CMK (cell line): ENCODE results near the gene TRMO.
"Not testable (repeated sequence)": the region's sequence is repeated elsewhere in the genome, so short reads cannot be mapped to it uniquely, and the experiment has no call there.

Experiments
- DNase-seq: peaks from one replicate; pipeline ENCODE4 v3.0.0-alpha.2; 2010; ENCODE audit warnings: low read depth

Gene TRMO

GRCh38 chr9:97921959-97922724, at the start of gene TRMO:
Gene TRMO (minus strand): TSS chr9:97922500. CDS start chr9:97922493, 7 bp downstream.
- DNase-seq = peak; percentile 98

- no peak for DNase-seq
Observed at GRCh38 chr9:97970165-97970564, 47.9 kb upstream of the TRMO start.

GRCh38 chr9:97969014-97969413, 46.7 kb upstream of the TRMO start:
- no peak for DNase-seq

GRCh38 chr9:97966493-97966892, 44.2 kb upstream of the TRMO start:
- no peak for DNase-seq

- DNase-seq = no peak
Observed at GRCh38 chr9:97964901-97965300, 42.6 kb upstream of the TRMO start.

- no peak for DNase-seq
Observed at GRCh38 chr9:97963232-97963631, 40.9 kb upstream of the TRMO start.

- DNase-seq = no peak
Observed at GRCh38 chr9:97962575-97962974, 40.3 kb upstream of the TRMO start.

- DNase-seq = no peak
Observed at GRCh38 chr9:97962136-97962535, 39.8 kb upstream of the TRMO start.

GRCh38 chr9:97961361-97961760, 39.1 kb upstream of the TRMO start:
- DNase-seq = no peak

- DNase-seq = not testable (repeated sequence)
Observed at GRCh38 chr9:97960678-97961328, 38.5 kb upstream of the TRMO start.

- no peak for DNase-seq
Observed at GRCh38 chr9:97959585-97959984, 37.3 kb upstream of the TRMO start.

GRCh38 chr9:97958812-97959511, 36.7 kb upstream of the TRMO start:
- DNase-seq = no peak

GRCh38 chr9:97956331-97956730, 34.0 kb upstream of the TRMO start:
- no peak for DNase-seq

GRCh38 chr9:97954550-97954989, 32.3 kb upstream of the TRMO start:
- DNase-seq = no peak

GRCh38 chr9:97950873-97951272, 28.6 kb upstream of the TRMO start:
- not testable (repeated sequence) for DNase-seq

GRCh38 chr9:97947094-97947493, 24.8 kb upstream of the TRMO start:
- DNase-seq = not testable (repeated sequence)

GRCh38 chr9:97945470-97945869, 23.2 kb upstream of the TRMO start:
- not testable (repeated sequence) for DNase-seq

- no peak for DNase-seq
Observed at GRCh38 chr9:97944612-97945011, 22.3 kb upstream of the TRMO start.

GRCh38 chr9:97943308-97943855, 21.1 kb upstream of the TRMO start:
- DNase-seq = peak; percentile 54

GRCh38 chr9:97941323-97941722, 19.0 kb upstream of the TRMO start:
- no peak for DNase-seq

- no peak for DNase-seq
Observed at GRCh38 chr9:97940741-97941140, 18.4 kb upstream of the TRMO start.

- no peak for DNase-seq
Observed at GRCh38 chr9:97940233-97940632, 17.9 kb upstream of the TRMO start.
